Skin epidermis (tissue), 12 donors: ENCODE measurements around the gene RPS10.
"Not testable (repeated sequence)": the region's sequence is repeated elsewhere in the genome, so short reads cannot be mapped to it uniquely, and the experiment has no call there.

Experiments
- H3K27ac ChIP-seq, 21 experiments: fragments of 200-600 bp; sonication (generic) in 11 of 21; one replicate each; pipeline ENCODE4 v1.5.0; 2020; ENCODE audit warnings: mild to moderate bottlenecking in 3 of 21, inconsistent platforms in 2 of 21, moderate library complexity in 2 of 21
- H3K4me3 ChIP-seq, 7 experiments: fragments of 200-600 bp; sonication (generic) in 2 of 7; one replicate each; pipeline ENCODE4 v1.5.0; 2020; ENCODE audit warnings: inconsistent platforms in 2 of 7, mild to moderate bottlenecking in 2 of 7, moderate library complexity in 1 of 7

Gene RPS10

DNA sequence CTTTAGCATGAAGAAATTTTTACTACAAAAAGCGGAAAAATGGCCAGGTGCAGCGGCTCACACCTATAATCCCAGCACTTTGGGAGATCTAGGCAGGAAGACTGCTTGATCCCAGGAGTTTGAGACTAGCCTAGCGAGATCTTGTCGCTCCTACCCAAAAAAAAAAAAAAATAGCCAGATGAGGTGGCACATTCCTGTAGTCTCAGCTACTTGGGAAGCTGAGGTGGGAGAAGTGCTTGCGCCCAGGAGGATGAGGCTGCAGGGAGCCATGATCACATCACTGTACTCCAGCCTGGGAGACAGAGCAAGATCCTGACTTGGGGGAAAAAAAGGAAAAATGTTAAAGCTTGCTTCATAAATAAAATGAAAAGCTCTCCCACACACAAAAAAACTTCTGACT lies 47.9 kb downstream of the RPS10 start:
- Histone ChIP-seq H3K4me3 (no peak overlapping the region), H3K27ac (no peak overlapping the region)

DNA sequence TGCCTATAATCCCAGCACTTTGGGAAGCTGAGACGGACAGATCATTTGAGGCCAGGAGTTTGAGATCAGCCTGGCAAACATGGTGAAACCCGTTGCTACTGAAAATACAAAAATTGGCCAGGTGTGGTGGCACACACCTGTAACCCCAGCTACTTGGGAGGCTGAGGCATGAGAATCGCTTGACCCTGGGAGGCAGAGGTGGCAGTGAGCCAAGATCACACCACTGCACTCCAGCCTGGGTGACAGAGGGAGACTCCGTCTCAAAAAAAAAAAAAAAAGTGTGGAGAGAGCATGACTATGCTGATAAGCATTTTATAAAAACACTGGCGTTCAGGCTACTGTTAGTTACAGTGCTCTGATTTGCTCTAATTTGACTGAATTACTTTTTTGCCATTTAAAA lies 48.3 kb downstream of the RPS10 start:
- not testable (repeated sequence) for H3K27ac ChIP-seq, H3K4me3 ChIP-seq

DNA sequence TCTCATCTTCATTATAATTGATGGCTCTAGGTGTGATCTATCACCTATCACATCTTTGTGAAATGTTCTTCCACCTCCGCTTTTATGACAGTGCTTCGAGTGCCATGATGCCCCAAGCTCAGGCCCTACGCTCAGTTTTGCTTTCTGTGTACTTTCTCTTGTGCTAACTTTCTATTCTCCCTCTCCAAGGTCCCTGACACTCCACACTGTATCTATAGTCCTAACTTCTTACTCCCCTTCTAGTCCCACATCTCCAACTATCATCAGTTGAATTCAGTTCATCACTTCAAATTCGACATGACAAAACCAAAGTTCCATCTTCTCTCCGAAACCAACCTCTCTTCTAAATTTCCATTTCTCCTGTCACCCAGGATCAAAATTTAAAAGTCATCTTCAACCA lies 50.0 kb downstream of the RPS10 start:
- no peak overlapping the region for H3K27ac ChIP-seq

DNA sequence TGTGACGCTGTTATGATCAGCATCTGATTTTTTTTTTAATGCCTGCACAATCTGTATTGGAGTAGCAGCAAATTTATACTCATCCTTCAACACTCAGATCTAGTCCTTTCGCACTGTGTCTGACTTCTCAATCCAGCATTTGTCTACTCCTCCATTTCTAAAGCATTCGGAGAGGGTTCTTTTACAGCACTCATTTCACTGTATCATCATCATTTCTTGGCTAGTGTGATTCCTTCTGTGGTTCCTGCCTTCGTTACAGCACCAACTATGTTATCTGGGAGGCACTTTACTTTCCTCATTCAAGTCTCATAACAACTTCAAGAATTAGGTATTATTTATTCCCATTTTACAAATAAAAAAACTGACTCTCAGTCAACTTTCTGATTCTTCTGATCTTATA lies 51.4 kb downstream of the RPS10 start:
- Histone ChIP-seq H3K4me3 (no peak overlapping the region), H3K27ac (peak overlapping the region in 4 of 21 experiments; percentile 9 to 56 (median 26))

More for the DNA sequence above, 50.0 kb downstream of the RPS10 start:
- no peak overlapping the region for H3K4me3 ChIP-seq

DNA sequence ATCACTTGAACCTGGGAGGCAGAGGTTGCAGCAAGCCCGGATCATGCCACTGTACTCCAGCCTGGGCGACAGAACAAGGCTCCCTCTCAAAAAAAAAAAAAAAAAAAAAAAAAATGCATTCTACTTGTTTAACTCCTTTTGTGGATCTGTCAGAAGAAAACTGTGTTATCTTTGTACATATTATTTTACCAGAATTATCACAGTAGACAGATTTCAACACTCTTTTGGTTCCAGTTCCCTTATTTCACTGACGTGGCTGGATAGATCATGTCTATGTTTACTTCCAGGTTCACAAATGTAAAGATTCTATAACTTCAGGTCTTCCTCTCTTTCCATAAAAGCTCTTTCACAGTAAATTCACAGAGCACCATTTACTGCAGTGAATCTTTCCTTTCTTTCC lies 51.8 kb downstream of the RPS10 start:
- peak overlapping the region in 2 of 21 experiments; percentile 27 to 56 for H3K27ac ChIP-seq
- H3K4me3 ChIP-seq = no peak overlapping the region

DNA sequence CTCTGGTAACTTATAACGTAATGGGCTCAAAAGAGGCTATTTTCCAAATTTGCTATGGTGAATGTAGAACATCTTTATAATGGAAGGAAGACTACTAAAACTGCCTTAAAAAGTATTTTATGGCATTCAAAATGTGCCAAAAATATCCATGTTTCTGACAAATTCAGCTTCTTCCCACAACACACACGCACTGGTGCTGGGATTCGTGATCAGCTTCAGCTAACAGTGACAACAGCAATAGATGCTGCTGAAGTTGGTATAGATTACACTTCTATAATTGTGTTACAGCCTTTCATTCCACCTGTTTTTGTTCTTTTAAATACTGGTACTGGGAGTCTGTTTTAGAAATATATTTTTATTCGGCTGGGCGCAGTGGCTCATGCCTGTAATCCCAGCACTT lies 52.4 kb downstream of the RPS10 start:
- Histone ChIP-seq H3K27ac (peak overlapping the region in 2 of 21 experiments; percentile 22 to 26), H3K4me3 (no peak overlapping the region)

DNA sequence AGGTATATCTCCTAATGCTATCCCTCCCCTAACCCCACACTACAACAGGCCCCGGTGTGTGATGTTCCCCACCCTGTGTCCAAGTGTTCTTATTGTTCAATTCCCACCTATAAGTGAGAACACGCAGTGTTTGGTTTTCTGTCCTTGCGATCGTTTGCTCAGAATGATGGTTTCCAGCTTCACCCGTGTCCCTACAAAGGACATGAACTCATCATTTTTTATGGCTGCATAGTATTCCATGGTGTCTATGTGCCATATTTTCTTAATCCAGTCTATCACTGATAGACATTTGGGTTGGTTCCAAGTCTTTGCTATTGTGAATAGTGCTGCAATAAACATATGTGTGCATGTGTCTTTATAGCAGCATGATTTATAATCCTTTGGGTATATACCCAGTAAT lies 54.0 kb downstream of the RPS10 start:
- not testable (repeated sequence) for H3K4me3 ChIP-seq, H3K27ac ChIP-seq

DNA sequence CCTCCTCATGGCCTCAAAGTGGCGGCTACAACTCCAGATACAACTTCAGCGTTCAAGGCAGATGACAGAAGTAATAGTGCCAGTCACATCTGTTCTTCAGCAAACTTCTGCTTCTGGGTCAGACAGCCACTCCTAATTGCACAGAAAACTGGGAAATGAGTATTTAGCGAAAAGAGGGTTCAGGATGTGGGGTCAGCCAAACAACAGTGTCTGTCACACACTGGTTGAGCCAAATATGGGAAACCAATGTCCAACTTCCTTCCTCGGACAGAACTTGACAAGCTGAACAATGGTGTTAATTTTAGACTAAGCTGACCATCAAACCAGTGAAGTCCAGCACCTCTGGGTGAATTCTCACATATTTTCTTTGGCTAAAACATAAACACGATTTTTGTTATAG lies 55.5 kb downstream of the RPS10 start:
- Histone ChIP-seq H3K4me3 (no peak overlapping the region), H3K27ac (no peak overlapping the region)

DNA sequence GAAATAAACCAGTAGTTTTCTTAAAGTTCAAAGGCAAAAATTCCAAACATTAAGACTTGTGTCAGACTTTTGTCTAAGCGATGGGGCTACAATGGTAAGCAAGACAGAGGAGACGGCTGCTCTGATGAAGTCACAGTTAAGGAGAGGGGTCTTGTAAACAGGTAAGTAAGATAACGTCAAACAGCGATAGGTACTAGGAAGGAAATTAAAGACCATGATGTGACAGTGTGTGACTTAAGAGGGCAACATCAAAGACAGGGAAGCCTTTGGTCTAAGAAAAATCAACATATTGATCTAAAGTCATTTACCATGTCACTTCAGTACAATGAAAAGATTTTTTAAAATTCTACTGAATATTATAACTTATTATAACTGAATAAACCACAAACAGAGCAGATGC lies 56.5 kb downstream of the RPS10 start:
- no peak overlapping the region for H3K4me3 ChIP-seq
- H3K27ac ChIP-seq = no peak overlapping the region
